Endometrium (tissue), 2 donors: Measurements from ENCODE around the gene CIROP.

Experiments used
- FAIRE-seq: peaks from 2 replicates; lab custom pipeline; 2012; peaks lifted over from hg19 to GRCh38; lab: Jason Lieb, UNC
- donor health status: control.
- donor health status: control.

CIROP gene

DNA sequence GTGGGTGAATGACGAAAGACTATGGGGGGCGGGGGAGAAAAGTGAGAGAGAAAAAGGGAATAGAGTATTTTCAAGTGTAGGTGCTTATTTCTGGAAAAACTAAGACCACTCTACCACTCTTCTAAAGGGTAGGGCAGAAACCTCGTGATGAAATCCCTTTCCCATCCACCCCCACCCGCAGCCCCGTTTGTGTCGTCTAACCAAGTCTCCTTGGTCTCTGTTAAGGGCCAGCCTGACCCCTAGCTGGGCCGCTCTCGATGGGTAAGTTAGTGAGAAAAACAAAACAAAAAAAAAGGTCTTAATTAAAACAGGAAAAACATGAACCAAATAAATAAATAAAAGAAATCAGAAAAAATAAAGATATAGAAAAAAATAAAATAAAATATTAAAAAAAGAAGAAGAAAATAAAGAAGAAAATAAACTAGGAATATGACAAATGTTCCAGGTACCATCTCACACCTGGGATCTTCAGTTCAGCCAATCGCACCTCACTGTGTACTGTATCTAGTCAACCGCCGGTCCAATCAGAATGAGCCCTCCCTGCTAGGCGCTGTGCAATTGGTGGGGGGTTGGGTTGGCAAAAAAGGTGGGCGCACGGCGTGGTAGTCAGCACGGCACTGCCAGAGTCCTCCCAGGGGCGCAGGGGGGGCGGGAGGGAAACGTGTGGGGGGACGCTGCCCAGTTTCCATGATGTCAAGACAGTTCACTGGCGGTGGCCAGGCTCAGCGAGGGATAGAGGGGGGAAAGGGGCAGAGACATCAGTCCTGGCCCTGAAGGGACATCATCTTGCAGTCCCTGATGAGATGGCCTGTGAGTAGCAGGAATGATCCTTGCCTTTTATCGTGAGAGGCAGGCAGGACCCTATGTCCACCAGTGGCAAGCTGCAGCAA, 37.7 kb downstream of the CIROP start:
- no peak for FAIRE-seq

DNA sequence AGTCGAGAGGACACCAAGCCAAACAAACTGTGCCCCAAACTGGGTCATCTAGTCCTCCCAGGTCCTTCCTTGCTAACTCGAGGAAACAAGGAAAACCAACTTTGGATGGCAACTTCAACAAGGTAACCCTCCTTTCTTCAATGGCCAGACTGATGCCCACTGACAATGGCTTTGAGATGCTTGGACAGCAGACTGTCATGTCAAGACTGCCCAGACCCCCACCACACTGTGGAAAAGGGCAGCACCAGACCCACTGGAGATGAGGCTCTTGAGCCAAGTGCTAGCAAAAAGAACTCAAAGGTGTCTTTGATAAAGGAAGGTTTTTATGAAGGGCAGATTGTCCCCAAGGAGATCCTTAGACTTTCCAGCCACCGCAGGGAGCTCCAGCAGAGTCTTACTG, 38.4 kb downstream of the CIROP start:
- FAIRE-seq: no peak

DNA sequence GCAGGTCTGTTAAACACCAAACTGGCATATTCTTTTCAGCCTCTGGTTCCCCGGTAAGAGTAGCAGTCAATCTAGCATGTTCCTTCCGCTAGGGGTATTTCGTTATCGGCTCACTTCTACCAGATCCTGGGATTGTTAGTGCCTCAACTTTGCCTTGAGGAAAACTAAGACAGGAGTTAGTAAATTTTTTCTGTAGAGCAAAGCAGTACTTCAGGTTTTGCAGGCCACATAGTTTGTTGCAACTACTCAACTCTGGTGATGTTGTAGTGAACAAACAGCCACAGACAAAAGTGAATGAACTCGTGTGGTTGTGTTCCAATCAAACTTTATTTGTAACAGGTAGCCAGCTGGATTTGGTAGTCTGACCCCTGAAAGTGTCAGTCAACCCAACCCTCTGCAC, 41.2 kb downstream of the CIROP start:
- FAIRE-seq: no peak

DNA sequence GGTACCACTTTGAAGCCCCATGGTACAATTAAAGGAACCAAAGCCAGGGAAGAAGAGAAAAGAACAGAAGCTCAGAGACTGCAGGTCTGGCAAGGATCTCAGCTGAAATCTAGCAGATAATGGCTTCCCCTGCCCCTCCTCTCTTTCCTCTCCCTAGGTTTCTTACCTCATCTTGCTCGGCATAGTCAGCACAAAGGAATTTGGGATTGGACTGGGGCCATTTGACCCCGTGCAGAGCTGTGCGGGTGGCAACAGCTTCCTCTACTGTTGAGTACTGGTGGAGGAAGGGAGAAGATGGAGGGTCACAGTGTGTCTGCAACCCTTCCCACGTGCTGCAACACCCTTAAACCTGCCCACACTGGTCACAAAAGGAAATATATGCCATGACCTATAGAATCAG, 42.8 kb downstream of the CIROP start:
- no peak for FAIRE-seq

DNA sequence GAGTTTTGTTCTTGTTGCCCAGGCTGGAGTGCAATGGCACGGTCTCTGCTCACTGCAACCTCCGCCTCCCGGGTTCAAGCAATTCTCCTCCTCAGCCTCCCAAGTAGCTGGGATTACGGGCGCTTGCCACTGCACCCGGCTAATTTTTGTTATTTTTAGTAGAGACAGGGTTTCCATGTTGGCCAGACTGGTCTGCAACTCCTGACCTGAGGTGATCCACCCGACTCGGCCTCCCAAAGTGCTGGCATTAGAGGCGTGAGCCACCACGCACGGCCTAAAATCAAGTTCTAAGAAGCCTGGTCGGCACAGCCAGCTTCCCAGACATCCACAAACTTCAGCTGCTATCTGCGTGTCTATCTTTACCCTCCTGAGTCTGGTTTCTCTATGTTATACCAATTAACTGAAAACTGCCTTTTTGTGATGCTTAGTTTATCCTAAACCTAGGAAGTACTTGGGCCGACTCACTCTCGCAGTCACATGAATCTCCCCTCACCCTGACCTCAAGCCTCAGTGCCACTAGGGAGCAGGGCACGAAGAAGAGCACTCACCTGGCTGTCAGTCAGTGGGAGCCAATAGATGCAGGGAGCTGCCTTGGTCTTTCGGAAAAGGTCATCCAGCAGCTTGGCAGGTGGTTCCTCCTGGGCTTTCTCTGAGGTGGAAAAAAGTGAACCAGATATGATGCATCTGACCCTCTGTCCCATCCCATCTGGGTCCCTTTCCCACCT, 44.1 kb downstream of the CIROP start:
- no peak for FAIRE-seq

DNA sequence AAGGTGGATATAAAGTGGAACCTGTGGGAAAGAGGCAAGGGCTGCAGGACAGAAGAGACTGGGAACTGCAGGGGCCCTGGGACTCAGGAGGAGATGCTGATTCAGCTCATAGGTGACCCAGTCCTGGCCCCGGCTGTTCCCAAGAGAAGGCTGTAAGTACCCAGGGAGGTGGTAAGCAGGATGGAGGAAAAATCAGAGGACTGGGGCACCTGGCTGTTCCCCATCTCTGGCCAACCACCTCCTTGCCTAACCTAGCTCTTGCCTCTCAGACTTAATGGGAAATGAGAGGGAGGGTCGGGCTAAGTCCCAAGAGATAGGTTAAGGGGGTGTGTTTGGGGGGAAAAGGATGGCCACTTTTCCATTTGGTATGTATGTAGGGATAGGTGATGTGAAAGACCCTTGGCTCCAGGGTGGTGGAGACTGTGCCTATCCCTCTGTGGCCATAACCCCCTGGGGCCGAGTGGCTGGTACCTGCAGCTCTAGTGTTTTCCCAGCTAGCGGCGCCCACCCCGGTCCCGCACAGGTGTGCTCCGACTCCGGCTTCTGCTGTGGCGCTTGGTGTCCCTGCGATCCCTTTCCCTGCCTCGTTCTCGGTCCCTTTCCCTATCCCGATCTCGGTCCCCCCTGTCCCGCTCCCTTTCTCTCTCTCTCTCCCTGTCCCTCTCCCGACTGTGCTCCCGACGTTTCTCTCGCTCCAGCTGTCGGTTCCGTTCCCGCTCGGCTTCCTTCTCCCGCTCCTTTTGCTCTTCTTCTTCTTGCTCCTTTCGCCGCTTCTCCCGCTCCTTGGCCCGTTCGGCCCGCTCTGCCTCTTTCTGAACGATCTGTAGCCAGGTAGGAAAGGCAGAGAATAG, 45.9 kb downstream of the CIROP start:
- no peak for FAIRE-seq

DNA sequence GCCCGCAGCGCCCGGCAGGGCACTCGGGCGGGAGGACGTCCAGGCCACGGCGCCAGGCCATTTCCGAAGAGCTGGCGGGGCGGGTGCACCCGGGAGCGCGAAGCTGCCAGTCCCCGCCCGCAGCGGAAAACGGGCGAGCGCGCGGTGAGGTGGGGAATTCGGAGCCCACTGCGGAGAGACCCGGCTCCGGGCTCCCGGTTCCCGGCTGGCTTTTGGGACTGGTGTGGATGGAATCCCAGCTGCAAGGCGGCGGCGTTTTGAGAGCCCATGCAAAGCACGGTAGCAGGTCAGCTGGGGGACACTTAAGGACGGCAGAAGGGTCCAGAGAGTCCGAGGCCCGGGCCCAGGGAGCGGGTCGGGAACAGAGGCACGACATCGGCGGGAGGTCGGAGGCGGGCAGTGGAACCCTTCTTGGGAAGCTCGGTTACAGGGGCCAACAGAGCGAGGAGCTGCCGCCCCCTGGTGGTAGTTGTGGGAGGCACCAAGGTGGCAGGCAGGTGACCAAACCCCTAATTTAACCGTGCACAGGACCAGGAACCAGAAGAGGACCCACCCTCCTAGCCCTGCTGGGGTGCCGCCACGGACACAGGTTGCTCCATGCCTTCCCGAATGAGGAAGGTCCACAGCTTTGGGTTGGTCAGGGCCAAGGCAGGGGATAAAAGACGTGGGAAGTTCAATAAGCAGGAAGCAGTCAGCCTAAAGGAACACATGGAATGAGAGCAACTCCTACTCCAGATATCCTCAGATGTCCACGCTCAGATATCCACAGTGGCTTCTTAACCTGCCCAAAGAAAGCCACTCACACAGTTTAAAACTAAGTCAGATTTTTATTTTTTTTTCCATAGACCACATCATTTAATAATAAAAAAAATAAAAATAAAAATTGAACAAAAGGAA, 46.8 kb downstream of the CIROP start:
- no peak for FAIRE-seq

DNA sequence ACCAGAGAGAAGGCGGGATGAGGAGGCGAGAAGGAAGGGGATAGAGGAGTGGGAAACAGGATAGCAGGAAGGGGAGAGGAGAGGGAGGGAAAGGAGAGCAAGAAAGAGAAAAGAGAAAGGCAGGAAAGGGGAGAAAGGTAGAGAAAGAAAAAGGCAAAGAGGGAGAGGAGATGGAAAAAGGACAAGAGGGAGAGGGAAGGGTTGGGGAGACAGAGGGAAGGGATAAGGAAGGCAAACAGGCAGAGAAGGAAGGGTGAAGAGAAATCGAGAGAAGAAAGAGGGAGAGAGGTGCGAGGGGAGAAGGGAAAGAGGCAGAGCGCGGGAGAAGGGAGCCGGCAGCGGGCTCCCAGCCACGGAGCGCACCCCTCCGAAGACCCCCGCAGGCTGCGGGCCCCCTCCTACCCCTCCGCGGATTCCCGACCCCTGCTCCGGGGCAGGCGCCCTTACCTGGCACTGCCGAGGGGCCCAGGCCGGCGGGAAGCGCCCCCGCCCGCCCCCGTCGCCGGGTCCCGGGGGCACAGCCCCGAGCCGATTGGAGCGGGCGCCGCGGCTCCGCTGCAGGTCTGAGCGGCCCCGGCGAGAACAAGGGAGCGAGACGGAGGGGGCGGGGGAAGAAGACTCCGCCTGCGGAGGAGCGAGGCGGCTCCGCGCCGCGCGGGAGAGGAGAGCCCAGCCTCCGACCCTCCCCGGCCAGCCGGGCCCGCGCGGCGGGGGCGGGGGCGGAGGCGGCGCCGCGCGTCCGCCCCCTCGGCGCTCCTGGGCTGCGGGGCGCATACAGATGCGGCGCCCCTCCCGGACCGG, 47.6 kb downstream of the CIROP start, which contains the start of gene CDH24:
Gene CDH24, minus strand, starts transcription at position 565 of the 801 bp plus-strand sequence. CDS start 1,787 bp downstream, outside the sequence.
- FAIRE-seq: no peak

DNA sequence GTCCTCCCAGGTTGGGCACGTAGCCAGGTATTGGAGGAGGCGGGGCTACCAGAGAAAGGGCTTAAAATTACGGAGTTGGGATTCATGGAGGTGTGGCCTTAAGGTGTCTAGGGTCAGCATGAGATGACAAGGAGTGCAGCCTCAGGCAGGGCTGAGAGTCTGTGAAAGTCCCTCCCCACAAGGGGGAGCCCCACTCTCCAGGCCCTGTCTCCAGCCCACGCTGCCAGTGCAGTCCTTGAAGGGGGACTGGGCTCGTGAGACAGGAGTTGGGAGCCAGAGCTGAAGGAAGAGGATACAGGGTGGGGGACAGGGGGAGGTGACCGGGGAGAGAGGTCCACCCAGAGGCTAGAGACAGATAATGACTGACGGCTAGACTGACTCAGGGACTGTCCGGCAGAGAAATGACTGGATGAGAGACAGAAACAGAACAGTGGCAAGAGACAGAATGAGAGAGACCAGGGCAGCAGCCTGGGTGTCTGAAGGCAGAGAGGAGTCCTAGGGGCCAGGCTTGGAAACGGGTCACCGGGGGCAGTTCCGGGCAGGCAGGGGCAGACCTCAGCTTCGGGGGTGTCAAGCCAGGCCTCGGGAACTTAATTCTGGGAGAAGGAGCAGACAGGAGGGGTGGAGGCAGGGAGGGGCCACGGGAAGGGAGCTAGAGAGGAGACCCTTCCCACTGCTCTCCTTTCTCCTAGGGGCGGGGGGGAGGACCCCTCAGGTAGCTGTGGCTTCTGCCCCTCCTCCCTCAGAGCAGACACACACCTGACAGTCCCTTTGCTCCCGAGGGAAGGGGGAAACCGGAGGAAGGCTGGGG, 48.4 kb downstream of the CIROP start:
- FAIRE-seq: no peak

DNA sequence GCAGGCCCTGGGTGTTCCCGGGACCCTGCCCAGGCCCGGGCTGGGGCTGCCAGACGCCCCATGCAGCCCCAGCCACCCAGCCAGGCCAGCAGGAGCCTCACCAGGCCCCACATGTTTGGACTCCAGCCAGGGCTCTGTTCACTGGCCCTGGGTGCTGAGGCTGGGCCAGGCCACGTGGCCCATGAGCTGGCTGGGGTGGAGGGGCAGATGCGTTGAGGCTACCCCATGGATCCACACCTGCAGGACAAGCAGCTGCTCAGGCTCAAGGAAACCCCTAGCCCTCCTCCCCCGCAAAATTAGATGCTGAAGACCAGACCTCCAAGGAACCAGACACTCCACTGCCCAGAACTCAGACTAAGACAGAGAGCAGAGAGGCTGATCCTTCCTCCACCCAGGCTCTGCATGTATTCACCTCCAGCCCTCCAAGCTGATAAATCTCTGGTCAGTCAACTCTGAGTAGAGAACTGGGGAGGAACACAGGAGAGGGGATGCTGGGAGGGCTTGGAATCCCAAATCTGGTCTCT, 49.1 kb downstream of the CIROP start:
- no peak for FAIRE-seq

DNA sequence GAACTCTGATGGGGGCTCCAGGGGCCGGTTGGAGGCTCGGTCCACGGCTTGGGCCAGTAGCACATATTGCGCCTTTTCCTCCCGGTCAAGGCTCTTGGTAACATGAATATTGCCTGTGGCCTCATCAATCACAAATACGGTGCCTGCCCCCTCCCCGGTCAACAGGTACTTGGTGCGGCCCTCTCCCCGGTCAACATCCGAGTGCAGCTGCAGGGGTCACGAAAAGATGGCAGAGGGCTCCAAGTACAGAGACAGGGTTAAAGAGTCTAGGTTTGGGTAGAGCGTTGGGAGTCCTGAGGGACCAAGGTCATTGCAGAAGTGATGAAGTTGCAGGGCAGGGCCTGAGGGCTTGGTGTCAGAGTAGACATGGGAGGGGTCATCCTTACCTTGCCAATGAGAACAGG, 49.6 kb downstream of the CIROP start:
- no peak for FAIRE-seq

DNA sequence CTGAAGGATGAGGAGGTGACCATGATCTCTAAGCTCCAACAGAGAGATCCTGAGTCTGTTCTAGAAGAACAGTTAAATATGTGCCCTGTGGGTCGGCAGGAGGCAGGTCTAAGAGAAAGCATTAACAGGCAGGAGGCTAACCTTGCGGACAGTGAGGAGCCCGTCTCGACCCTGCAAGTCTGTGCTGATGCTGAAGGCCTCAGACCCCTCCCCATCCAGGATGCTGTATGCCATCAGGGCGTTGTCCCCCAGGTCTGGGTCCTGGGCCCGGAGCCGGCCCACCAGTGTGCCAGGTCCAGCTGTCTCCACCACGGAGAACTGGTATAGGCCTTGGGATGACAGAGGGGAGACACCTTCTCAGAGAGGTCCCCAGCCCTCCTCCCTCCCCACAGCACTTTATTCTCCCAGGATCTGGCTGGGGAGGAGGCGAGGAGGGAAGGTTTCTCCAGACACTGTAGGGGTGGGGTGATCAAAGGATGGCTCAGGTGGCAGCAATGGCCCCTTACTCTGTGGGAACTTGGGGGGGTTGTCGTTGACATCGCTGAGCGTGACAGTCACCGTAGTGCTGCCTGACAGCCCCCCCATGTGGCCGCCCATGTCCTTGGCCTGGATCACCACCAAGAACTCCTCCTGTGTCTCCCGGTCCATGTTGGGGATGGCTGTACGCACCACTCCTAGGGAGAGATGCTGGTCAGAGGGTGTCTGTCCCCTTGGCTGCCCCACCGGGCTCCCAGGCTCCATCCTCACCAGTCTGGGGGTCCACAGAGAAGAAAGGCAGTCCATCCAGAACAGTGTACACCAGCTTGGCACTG, 50.6 kb downstream of the CIROP start:
- no peak for FAIRE-seq

DNA sequence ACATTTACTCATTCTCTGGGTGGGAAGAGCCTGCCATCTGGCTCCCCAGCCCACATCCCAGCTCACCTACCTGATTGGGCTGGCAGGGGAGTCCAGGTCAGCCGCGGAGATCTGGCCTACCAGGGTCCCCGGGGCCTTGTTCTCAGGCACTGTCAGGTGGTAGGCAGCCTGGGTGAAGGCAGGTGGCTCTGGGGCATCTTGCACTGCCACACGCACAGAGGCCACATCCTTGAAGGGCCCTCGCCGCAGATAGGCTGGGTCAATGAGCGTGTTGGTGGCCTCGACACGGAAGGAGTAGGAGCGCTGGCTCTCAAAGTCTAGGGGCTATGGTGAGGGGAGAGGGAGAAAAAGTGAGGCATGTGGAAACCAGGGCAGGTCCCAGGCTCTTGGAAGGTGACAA, 51.4 kb downstream of the CIROP start:
- FAIRE-seq: no peak

DNA sequence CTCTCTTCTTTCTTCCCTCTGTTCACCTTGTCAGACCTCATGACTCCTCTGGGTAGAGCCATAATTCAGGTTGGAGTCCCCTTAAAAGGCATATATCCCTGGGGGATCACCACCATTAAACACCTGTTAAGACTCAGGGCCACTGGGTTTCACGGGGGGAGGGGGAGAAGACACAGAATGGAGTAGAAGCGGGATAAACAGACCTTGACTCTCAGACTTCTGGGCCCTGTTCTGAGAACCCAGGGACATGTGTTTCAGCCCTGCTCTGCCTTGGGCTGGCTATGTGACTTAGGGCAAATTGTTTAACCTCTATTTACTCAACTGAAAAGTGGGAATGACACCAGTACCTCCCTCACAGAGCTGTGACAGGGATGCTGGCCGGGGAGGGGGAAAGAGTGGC, 52.1 kb downstream of the CIROP start:
- no peak for FAIRE-seq

DNA sequence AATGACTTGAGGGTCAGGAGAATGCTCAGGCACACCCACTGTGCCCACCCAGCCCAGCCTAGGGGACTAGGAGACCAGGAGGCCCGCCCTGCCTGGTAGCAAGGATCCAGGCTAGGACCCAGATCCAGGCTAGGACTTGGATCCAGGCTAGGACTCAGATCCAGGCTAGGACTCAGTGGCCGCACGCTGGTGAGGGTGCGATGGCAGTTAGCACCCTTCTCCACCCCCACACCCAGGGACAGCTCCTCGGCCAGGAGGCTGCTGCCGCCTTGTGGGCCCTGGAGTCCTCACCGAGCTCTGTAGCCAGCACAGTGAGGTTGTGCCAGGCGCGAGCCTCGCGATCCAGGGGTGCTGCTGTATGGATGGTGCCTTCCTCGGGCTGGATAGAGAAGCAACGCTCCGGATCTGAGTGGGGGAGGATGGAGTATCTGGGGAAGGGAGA, 52.6 kb downstream of the CIROP start:
- no peak for FAIRE-seq

DNA sequence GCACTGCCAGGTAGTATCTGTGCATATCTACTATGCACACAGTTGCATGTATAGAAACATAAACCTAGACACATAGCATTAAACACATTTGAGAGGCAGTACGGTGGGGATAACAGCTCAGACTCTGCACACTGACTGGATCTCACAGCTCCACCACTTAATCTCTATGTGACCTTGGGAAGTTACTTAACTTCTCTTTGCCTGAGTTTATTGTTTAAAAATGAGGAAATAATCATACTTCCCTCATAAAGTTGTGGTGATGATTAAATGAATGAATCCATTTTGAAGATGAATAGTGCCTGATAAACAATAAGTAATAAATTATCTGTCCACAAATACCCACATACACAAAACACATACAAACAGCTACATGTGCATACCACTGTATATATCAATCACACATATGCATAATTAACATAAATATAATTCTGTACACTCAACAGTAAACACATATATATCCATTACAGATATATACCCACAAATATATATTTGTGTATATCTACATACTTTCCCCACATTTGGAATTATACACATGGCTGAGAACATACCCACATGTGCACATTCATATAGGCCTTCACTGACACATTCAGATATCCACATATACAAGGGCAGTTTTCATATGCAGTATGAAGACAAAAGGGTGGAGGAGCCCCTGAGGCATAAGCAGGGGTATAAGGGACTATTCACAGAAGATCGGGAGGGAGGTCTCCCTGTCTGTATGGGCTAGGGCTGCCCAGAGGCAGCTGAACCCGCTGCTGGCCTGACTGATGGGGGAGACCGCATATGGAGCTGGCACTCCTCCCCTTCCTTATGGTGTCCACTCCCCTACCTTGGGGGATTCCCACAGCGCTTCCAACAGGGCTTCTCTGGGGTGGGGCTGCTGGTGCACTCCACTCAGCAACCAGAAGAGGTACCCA, 53.4 kb downstream of the CIROP start:
- no peak for FAIRE-seq
